ENCODE data around the gene PTGDR. TPM values are rescaled to one million over a fixed set of nuclear protein-coding genes. Genes with fewer than 3 reads are reported as not detected.

Gene PTGDR
- total RNA-seq, 1 donor from 2014 or later: not detected

GRCh38 chr14:52244328-52244727 lies 23.2 kb upstream of the PTGDR start:
- Mint-ChIP-seq H3K27me3 (ENCODE audit: insufficient read depth) (peaks cover 9% of the 10 kb centered on the region), H3K4me1 (ENCODE audit: low read depth) (peaks cover 7% of the 10 kb centered on the region), H3K36me3 (ENCODE audit: low read depth) (peaks cover 4% of the 10 kb centered on the region), H3K4me3 (no peak overlapping the region), H3K9me3 (peaks cover 12% of the 10 kb centered on the region), H3K27ac (no peak overlapping the region)
- intact Hi-C loops (cut with micrococcal nuclease): no loop called here
- no peak for DNase-seq (ENCODE audit: low spot score)

DNA sequence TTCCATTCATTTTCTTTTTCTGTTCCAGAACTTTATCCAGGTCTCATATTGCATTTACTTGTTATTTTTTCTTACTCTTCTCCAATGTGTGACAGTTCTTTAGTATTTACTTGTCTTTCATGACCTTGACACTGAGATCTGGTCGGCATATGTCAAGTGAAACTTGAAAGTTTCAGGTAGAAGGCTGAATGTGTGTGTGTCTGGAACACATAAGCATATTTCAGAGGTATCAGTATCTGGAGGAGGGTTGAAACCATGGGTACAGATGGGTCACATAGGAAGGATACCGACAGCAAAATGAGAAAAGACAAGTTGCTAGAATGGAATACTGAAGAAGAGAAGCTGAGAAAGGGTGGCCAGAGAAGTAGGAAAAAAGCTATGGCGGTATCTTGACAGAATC lies 22.5 kb upstream of the PTGDR start:
- Mint-ChIP-seq H3K27ac (no peak overlapping the region), H3K36me3 (ENCODE audit: low read depth) (peaks cover 4% of the 10 kb centered on the region), H3K4me3 (no peak overlapping the region), H3K4me1 (ENCODE audit: low read depth) (peaks cover 7% of the 10 kb centered on the region), H3K9me3 (peaks cover 12% of the 10 kb centered on the region), H3K27me3 (ENCODE audit: insufficient read depth) (peaks cover 9% of the 10 kb centered on the region)
- intact Hi-C loops (cut with micrococcal nuclease): no loop called here
- no peak for DNase-seq (ENCODE audit: low spot score)

DNA sequence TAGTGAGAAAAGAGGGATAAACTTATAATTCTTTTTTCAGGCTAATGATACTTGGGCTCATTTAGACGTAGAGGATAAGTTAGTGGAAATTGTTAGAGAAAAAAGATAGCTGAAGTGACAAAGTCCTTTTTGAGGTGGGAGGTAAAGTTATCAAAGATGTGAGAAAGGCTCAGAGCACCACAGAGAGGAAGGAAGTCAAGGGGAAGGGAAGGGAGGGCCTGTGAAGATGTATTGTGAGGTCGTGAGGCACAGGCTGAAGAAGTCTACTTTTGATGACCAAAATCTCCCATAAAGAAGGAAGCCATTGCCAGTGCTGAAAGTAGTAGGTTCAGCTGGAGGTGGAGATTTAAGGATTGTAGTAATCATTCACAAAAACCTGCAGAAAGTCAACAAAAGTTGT lies 19.4 kb upstream of the PTGDR start:
- DNase-seq (ENCODE audit: low spot score): no peak
- Mint-ChIP-seq H3K4me1 (ENCODE audit: low read depth) (peaks cover 7% of the 10 kb centered on the region), H3K36me3 (ENCODE audit: low read depth) (peaks cover 4% of the 10 kb centered on the region), H3K4me3 (no peak overlapping the region), H3K27me3 (ENCODE audit: insufficient read depth) (peaks cover 7% of the 10 kb centered on the region), H3K27ac (no peak overlapping the region), H3K9me3 (peaks cover 12% of the 10 kb centered on the region)
- intact Hi-C loops (cut with micrococcal nuclease): no loop called here

GRCh38 chr14:52251724-52252123 lies 15.8 kb upstream of the PTGDR start:
- Mint-ChIP-seq H3K4me3 (no peak overlapping the region), H3K36me3 (ENCODE audit: low read depth) (peaks cover 4% of the 10 kb centered on the region), H3K9me3 (peaks cover 12% of the 10 kb centered on the region), H3K27ac (no peak overlapping the region), H3K27me3 (ENCODE audit: insufficient read depth) (peaks cover 10% of the 10 kb centered on the region), H3K4me1 (ENCODE audit: low read depth) (peaks cover 7% of the 10 kb centered on the region)
- intact Hi-C loops (cut with micrococcal nuclease): no loop called here
- DNase-seq (ENCODE audit: low spot score): no peak

- Mint-ChIP-seq H3K4me1 (ENCODE audit: low read depth) (no peaks in the 10 kb centered on the region), H3K27ac (no peak overlapping the region), H3K27me3 (ENCODE audit: insufficient read depth) (peaks cover 9% of the 10 kb centered on the region), H3K9me3 (no peaks in the 10 kb centered on the region), H3K36me3 (ENCODE audit: low read depth) (no peaks in the 10 kb centered on the region), H3K4me3 (no peak overlapping the region)
- DNase-seq (ENCODE audit: low spot score): no peak
- intact Hi-C loops (cut with micrococcal nuclease): no loop called here
Measured at GRCh38 chr14:52253503-52253902, 14.0 kb upstream of the PTGDR start.

DNA sequence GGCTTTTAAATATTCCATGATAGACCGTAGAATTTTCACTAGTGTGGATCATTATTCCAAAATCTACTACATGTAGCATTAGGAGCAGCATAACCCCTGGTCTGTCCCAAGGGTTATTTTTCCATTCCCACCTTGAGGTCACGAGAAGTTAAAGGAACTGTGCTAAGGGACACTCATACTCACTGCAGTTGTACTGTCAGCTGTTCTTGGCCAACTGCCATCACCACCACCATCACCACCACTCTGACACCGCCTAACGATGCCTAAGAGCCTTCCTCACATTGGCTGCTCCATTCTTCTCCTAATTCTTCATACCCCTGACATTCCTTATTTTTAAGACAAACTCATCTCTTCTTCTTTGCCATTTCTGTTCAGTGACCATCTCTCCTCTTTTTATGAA lies 13.4 kb upstream of the PTGDR start:
- peaks cover 3% of the 10 kb centered on the region for H3K36me3 Mint-ChIP-seq (ENCODE audit: low read depth)
- no peak for DNase-seq (ENCODE audit: low spot score)
- peaks cover 12% of the 10 kb centered on the region for H3K27me3 Mint-ChIP-seq (ENCODE audit: insufficient read depth)
- no peaks in the 10 kb centered on the region for H3K9me3 Mint-ChIP-seq
- H3K4me1 Mint-ChIP-seq (ENCODE audit: low read depth): peaks cover 2% of the 10 kb centered on the region
- no peak overlapping the region for H3K4me3 Mint-ChIP-seq
- no peak overlapping the region for H3K27ac Mint-ChIP-seq
- intact Hi-C loops (cut with micrococcal nuclease): no loop called here

GRCh38 chr14:52258783-52259182 lies 8.7 kb upstream of the PTGDR start:
- no peak overlapping the region for H3K27ac Mint-ChIP-seq
- H3K4me3 Mint-ChIP-seq: no peak overlapping the region
- H3K36me3 Mint-ChIP-seq (ENCODE audit: low read depth): peaks cover 4% of the 10 kb centered on the region
- H3K27me3 Mint-ChIP-seq (ENCODE audit: insufficient read depth): peaks cover 13% of the 10 kb centered on the region
- no peak for DNase-seq (ENCODE audit: low spot score)
- peaks cover 10% of the 10 kb centered on the region for H3K4me1 Mint-ChIP-seq (ENCODE audit: low read depth)
- H3K9me3 Mint-ChIP-seq: peaks cover 3% of the 10 kb centered on the region
- intact Hi-C loops (cut with micrococcal nuclease): no loop called here

DNA sequence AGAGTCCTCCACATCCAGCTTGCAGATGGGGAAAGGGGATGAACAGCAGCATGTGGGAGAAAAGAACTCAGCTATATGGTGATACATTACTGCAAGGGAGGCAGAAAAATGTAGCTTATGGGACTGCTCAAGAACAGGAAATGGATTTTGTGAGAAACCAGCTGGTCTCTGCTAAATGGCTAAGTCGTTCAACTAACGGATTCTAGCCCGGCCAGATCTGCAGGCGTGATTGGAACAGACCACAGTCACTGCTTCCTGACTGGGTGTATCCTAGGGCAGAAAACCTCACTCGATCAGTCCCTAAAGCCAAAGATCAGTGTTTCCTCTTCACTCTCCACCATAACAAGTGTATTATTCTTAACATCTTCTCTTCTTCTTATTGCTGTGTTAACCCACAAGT lies 8.1 kb upstream of the PTGDR start:
- peaks cover 10% of the 10 kb centered on the region for H3K4me1 Mint-ChIP-seq (ENCODE audit: low read depth)
- no peak for DNase-seq (ENCODE audit: low spot score)
- H3K4me3 Mint-ChIP-seq: no peak overlapping the region
- H3K27me3 Mint-ChIP-seq (ENCODE audit: insufficient read depth): peaks cover 17% of the 10 kb centered on the region
- H3K27ac Mint-ChIP-seq: no peak overlapping the region
- H3K9me3 Mint-ChIP-seq: peaks cover 3% of the 10 kb centered on the region
- H3K36me3 Mint-ChIP-seq (ENCODE audit: low read depth): peaks cover 7% of the 10 kb centered on the region
- intact Hi-C loops (cut with micrococcal nuclease): no loop called here

GRCh38 chr14:52262600-52262999 lies 4.9 kb upstream of the PTGDR start:
- H3K27me3 Mint-ChIP-seq (ENCODE audit: insufficient read depth): peaks cover 31% of the 10 kb centered on the region
- H3K4me3 Mint-ChIP-seq: no peak overlapping the region
- H3K36me3 Mint-ChIP-seq (ENCODE audit: low read depth): peaks cover 9% of the 10 kb centered on the region
- peaks cover 36% of the 10 kb centered on the region for H3K4me1 Mint-ChIP-seq (ENCODE audit: low read depth)
- DNase-seq (ENCODE audit: low spot score): no peak
- H3K9me3 Mint-ChIP-seq: peaks cover 3% of the 10 kb centered on the region
- intact Hi-C loops (cut with micrococcal nuclease): no loop called here
- no peak overlapping the region for H3K27ac Mint-ChIP-seq

GRCh38 chr14:52263190-52263589 lies 4.3 kb upstream of the PTGDR start:
- peaks cover 35% of the 10 kb centered on the region for H3K27me3 Mint-ChIP-seq (ENCODE audit: insufficient read depth)
- intact Hi-C loops (cut with micrococcal nuclease): no loop called here
- H3K27ac Mint-ChIP-seq: no peak overlapping the region
- peaks cover 9% of the 10 kb centered on the region for H3K36me3 Mint-ChIP-seq (ENCODE audit: low read depth)
- H3K4me3 Mint-ChIP-seq: no peak overlapping the region
- no peak for DNase-seq (ENCODE audit: low spot score)
- peaks cover 40% of the 10 kb centered on the region for H3K4me1 Mint-ChIP-seq (ENCODE audit: low read depth)
- peaks cover 3% of the 10 kb centered on the region for H3K9me3 Mint-ChIP-seq

DNA sequence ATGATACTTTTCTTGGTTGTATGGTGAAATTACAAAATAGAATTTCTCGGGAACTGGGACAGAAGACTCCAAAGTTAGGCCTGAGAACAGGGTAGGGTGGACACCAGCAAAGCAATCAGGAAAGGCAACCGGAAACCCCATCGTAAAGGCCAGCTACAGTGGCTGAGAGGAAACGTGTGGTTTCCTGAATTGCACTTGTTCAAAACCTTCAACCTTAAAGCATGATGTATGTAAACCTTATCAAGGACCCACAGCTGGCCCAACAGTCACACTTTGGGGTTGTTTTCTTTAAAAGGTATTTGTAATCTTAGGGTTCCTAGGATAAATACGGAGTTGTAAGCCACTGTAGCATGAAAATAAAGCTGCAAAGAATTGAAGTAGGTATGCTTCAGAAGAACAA lies 2.2 kb upstream of the PTGDR start:
- Mint-ChIP-seq H3K4me1 (ENCODE audit: low read depth) (peaks cover 40% of the 10 kb centered on the region), H3K36me3 (ENCODE audit: low read depth) (peaks cover 6% of the 10 kb centered on the region), H3K4me3 (no peak overlapping the region), H3K27ac (no peak overlapping the region), H3K9me3 (peaks cover 3% of the 10 kb centered on the region), H3K27me3 (ENCODE audit: insufficient read depth) (peaks cover 44% of the 10 kb centered on the region)
- no peak for DNase-seq (ENCODE audit: low spot score)
- intact Hi-C loops (cut with micrococcal nuclease): loop anchor here (5.0 kb wide), 1 partner anchor 198 kb away; the partner anchor contains the start of gene NID2

GRCh38 chr14:52266179-52266578 lies 1.3 kb upstream of the PTGDR start:
- intact Hi-C loops (cut with micrococcal nuclease): loop anchor here (5.0 kb wide), 1 partner anchor 199 kb away; the partner anchor contains the start of gene NID2
- Mint-ChIP-seq H3K36me3 (ENCODE audit: low read depth) (peaks cover 7% of the 10 kb centered on the region), H3K4me1 (ENCODE audit: low read depth) (peaks cover 40% of the 10 kb centered on the region), H3K27me3 (ENCODE audit: insufficient read depth) (peaks cover 51% of the 10 kb centered on the region), H3K27ac (no peak overlapping the region), H3K4me3 (no peak overlapping the region), H3K9me3 (no peaks in the 10 kb centered on the region)
- DNase-seq (ENCODE audit: low spot score): no peak

GRCh38 chr14:52266782-52267181 lies 716 bp upstream of the PTGDR start:
- intact Hi-C loops (cut with micrococcal nuclease): loop anchor here (5.0 kb wide), 1 partner anchor 199 kb away; the partner anchor contains the start of gene NID2
- H3K27ac Mint-ChIP-seq: no peak overlapping the region
- no peaks in the 10 kb centered on the region for H3K9me3 Mint-ChIP-seq
- H3K36me3 Mint-ChIP-seq (ENCODE audit: low read depth): peaks cover 7% of the 10 kb centered on the region
- DNase-seq (ENCODE audit: low spot score): no peak
- peaks cover 57% of the 10 kb centered on the region for H3K27me3 Mint-ChIP-seq (ENCODE audit: insufficient read depth)
- peak overlapping the region; percentile 32 for H3K4me3 Mint-ChIP-seq
- H3K4me1 Mint-ChIP-seq (ENCODE audit: low read depth): peaks cover 40% of the 10 kb centered on the region

Data from activated T-helper 1 cell treated with anti-CD3 and anti-CD28 coated beads, Interleukin-12 subunit alpha, Interleukin-12 subunit beta, Interleukin-2, Interleukin-4 antibody, amounts not matched to agents 30 ng/mL and 10 ng/mL and 1 ng/mL, durations not matched to agents 14 hours and 24 hours and 36 hours (primary cell).